ENCODE measurements around the gene FAM114A2. TPM values are rescaled to one million over a fixed set of nuclear protein-coding genes. Genes with fewer than 3 reads are reported as not detected.

Gene FAM114A2
- total RNA-seq, 2 donors from 2014 or later: 8.9 to 31.1 TPM

DNA sequence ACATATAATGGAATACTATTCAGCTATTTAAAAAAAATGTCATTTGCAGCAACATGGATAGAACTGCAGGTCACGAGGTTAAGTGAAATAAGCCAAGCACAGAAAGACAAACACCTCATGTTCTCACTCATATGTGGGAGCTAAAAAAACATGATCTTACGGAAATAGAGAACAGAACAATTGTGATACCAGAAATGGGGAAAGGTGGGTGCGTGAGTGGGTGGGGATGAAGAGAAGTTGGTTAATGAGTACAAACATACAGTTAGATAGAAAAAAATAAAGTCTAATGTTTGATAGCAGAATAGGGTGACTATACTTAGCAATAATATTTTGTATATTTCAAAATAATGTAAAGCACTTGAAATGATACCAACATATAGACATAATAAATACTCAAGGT is 38.7 kb downstream of the FAM114A2 start:
- Histone ChIP-seq H3K36me3 (replicated peaks in 1 of 2; ENCODE audit: insufficient read depth in 1 of 2, low read depth in 2 of 2) (peaks cover 0 to 11% of the 10 kb centered on the region in 2 donors), H3K27ac (no peak overlapping the region), H3K4me3 (no peak overlapping the region), H3K9me3 (no peaks in the 10 kb centered on the region), H3K27me3 (no peaks in the 10 kb centered on the region), H3K4me1 (no peaks in the 10 kb centered on the region)
- no peak for ATAC-seq
- DNase-seq: no peak
- intact Hi-C loops (cut with DNase I): no loop called here
- no peak for TF ChIP-seq POLR2A (IDR thresholded peaks at IDR 0.05)
- TF ChIP-seq, protein P1, sequence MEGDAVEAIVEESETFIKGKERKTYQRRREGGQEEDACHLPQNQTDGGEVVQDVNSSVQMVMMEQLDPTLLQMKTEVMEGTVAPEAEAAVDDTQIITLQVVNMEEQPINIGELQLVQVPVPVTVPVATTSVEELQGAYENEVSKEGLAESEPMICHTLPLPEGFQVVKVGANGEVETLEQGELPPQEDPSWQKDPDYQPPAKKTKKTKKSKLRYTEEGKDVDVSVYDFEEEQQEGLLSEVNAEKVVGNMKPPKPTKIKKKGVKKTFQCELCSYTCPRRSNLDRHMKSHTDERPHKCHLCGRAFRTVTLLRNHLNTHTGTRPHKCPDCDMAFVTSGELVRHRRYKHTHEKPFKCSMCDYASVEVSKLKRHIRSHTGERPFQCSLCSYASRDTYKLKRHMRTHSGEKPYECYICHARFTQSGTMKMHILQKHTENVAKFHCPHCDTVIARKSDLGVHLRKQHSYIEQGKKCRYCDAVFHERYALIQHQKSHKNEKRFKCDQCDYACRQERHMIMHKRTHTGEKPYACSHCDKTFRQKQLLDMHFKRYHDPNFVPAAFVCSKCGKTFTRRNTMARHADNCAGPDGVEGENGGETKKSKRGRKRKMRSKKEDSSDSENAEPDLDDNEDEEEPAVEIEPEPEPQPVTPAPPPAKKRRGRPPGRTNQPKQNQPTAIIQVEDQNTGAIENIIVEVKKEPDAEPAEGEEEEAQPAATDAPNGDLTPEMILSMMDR (IDR thresholded peaks at IDR 0.05): no peak
- WGBS, 2 donors: 90 to 95% methylated on average over 3 of the region's 3 CpGs

DNA sequence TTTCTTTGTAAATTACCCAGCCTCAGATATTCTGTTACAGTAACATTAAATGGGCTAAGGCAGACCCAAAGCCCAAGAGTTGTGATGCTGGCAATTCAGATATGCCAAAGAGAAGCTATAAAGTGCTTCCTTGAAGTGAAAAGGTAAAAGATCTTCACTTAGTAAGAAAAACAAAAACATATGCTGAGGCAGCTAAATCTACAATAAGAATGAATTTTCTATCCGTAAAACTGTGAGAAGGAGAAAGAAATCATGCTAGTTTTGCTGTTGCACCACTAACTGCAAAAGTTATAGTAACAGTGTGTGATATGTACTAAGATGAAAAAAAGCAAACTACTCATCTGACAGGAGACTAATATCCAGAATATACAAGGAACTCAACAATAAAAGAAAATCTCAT is 39.9 kb downstream of the FAM114A2 start:
- H3K4me1 ChIP-seq: no peaks in the 10 kb centered on the region
- ATAC-seq: no peak
- H3K9me3 ChIP-seq: no peaks in the 10 kb centered on the region
- no peak overlapping the region for H3K4me3 ChIP-seq
- peaks cover 0 to 11% of the 10 kb centered on the region in 2 donors for H3K36me3 ChIP-seq (replicated peaks in 1 of 2; ENCODE audit: insufficient read depth in 1 of 2, low read depth in 2 of 2)
- no peak overlapping the region for H3K27ac ChIP-seq
- no peak for DNase-seq
- WGBS, 2 donors: 90 to 100% methylated on average over 1 of the region's 1 CpG
- intact Hi-C loops (cut with DNase I): no loop called here
- TF ChIP-seq, protein P1 (IDR thresholded peaks at IDR 0.05): no peak
- TF ChIP-seq POLR2A (IDR thresholded peaks at IDR 0.05): no peak
- no peaks in the 10 kb centered on the region for H3K27me3 ChIP-seq

DNA sequence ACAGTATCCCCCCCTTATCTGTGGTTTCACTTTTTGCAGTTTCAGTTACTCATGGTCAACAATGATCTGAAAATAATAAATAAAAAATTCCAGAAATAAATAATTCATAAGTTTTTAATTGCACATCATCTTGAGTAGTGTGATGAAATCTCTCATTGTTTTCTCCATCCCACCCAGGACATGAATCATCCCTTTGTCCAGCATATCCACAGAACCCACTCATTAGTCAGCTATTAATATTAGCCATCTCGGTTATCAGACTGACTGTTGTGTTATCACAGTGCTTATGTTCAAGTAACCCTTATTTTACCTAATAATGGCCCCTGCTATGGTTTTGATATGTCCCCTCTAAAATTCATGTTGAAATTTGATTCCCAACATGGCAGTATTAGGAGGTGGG is 40.7 kb downstream of the FAM114A2 start:
- intact Hi-C loops (cut with DNase I): no loop called here
- Histone ChIP-seq H3K4me3 (no peak overlapping the region), H3K4me1 (no peaks in the 10 kb centered on the region), H3K27ac (no peak overlapping the region), H3K27me3 (no peaks in the 10 kb centered on the region), H3K36me3 (replicated peaks in 1 of 2; ENCODE audit: insufficient read depth in 1 of 2, low read depth in 2 of 2) (peaks cover 0 to 11% of the 10 kb centered on the region in 2 donors), H3K9me3 (no peaks in the 10 kb centered on the region)
- no peak for ATAC-seq
- DNase-seq: no peak
- TF ChIP-seq, protein P1 (IDR thresholded peaks at IDR 0.05): no peak
- TF ChIP-seq POLR2A (IDR thresholded peaks at IDR 0.05): no peak
- WGBS, 2 donors: 55 to 67% methylated on average over 1 of the region's 1 CpG

DNA sequence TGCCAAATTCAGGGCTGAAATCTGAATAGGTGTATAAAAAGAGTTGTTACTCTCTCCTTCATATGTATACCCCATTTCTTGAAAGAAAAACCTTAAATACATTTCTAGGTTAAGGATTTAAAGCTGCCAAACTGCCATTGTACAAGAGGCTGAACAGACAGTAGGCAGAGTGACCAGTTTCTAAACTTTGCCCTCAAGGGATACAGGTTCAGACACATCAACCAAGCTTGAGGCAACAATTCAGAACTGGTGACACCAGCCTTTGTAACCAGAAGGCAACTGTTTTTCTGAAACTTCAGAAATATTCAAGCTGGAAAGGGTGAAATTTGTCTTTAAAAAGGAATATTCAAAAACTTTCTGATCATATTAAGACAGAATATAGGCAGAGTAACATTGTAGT is 47.5 kb downstream of the FAM114A2 start:
- intact Hi-C loops (cut with DNase I): no loop called here
- no peak for DNase-seq
- no peaks in the 10 kb centered on the region for H3K9me3 ChIP-seq
- H3K4me3 ChIP-seq: no peak overlapping the region
- H3K27ac ChIP-seq: no peak overlapping the region
- H3K36me3 ChIP-seq (replicated peaks in 1 of 2; ENCODE audit: insufficient read depth in 1 of 2, low read depth in 2 of 2): peaks cover 0 to 8% of the 10 kb centered on the region in 2 donors
- ATAC-seq: no peak
- no peak for TF ChIP-seq POLR2A (IDR thresholded peaks at IDR 0.05)
- TF ChIP-seq, protein P1 (IDR thresholded peaks at IDR 0.05): no peak
- no peaks in the 10 kb centered on the region for H3K4me1 ChIP-seq
- no peaks in the 10 kb centered on the region for H3K27me3 ChIP-seq

DNA sequence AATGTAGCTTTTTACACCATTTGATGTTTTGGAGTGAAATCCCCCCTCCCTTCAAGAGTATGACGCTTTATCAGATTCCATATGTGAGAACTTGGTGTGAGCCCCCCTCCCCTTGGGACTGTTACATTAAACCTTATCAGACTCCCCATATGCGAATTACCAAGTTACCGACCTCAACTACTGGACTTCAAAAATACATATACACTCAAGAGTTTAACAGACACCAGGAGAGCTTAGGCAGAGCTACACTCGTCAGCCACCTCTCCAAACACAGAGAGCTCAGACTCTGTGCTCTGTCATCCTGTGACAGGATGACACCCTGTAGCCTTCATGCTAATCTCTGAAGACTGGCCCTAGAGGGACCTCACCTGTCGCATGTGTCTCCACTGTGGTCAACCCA is 50.2 kb downstream of the FAM114A2 start:
- H3K27me3 ChIP-seq: no peaks in the 10 kb centered on the region
- no peak overlapping the region for H3K27ac ChIP-seq
- ATAC-seq (no peak), DNase-seq (no peak)
- H3K36me3 ChIP-seq (replicated peaks in 1 of 2; ENCODE audit: insufficient read depth in 1 of 2, low read depth in 2 of 2): peaks cover 0 to 8% of the 10 kb centered on the region in 2 donors
- H3K4me3 ChIP-seq: no peak overlapping the region
- H3K4me1 ChIP-seq: no peaks in the 10 kb centered on the region
- WGBS, 2 donors: 89 to 94% methylated on average over 4 to 5 of the region's 5 CpGs
- no peaks in the 10 kb centered on the region for H3K9me3 ChIP-seq
- intact Hi-C loops (cut with DNase I): no loop called here
- TF ChIP-seq, protein P1 (IDR thresholded peaks at IDR 0.05): no peak

Measured in body of pancreas (tissue), 4 donors.